ENCODE results near the gene GUCY2D.
"Not testable (repeated sequence)": the region's sequence is repeated elsewhere in the genome, so short reads cannot be mapped to it uniquely, and the experiment has no call there.

Gene GUCY2D

GRCh38 chr17:8001976-8002720, at the start of gene GUCY2D:
GUCY2D (plus strand) TSS chr17:8002615; CDS start chr17:8003048, 433 bp downstream.
- no peak for DNase-seq

GRCh38 chr17:7953266-7953665, 49.1 kb upstream of the GUCY2D start:
- not testable (repeated sequence) for DNase-seq

- DNase-seq: no peak
Measured at GRCh38 chr17:7955414-7956227, 46.8 kb upstream of the GUCY2D start.

- DNase-seq: no peak
Measured at GRCh38 chr17:7956228-7956965, 46.0 kb upstream of the GUCY2D start.

GRCh38 chr17:7959503-7960253, 42.7 kb upstream of the GUCY2D start:
- DNase-seq: no peak

- no peak for DNase-seq
Measured at GRCh38 chr17:7961421-7961820, 41.0 kb upstream of the GUCY2D start.

GRCh38 chr17:7967751-7968150, 34.7 kb upstream of the GUCY2D start:
- no peak for DNase-seq

GRCh38 chr17:7969433-7969832, 33.0 kb upstream of the GUCY2D start:
- DNase-seq: no peak

- no peak for DNase-seq
Measured at GRCh38 chr17:7971651-7972050, 30.8 kb upstream of the GUCY2D start.

- DNase-seq: no peak
Measured at GRCh38 chr17:7972131-7972785, 30.2 kb upstream of the GUCY2D start.

GRCh38 chr17:7974638-7975131, 27.7 kb upstream of the GUCY2D start:
- DNase-seq: no peak

- DNase-seq: no peak
Measured at GRCh38 chr17:7977039-7977438, 25.4 kb upstream of the GUCY2D start.

GRCh38 chr17:7977805-7978204, 24.6 kb upstream of the GUCY2D start:
- no peak for DNase-seq

GRCh38 chr17:7982173-7982572, 20.2 kb upstream of the GUCY2D start:
- no peak for DNase-seq

- DNase-seq: no peak
Measured at GRCh38 chr17:7982666-7983065, 19.7 kb upstream of the GUCY2D start.

GRCh38 chr17:7984904-7985303, 17.5 kb upstream of the GUCY2D start:
- no peak for DNase-seq

GRCh38 chr17:7987112-7987893, 15.1 kb upstream of the GUCY2D start:
- DNase-seq: no peak

GRCh38 chr17:7988750-7989178, 13.7 kb upstream of the GUCY2D start:
- DNase-seq: no peak

GRCh38 chr17:7989781-7990655, 12.4 kb upstream of the GUCY2D start:
- peak; percentile 87 for DNase-seq

- no peak for DNase-seq
Measured at GRCh38 chr17:7992516-7992915, 9.9 kb upstream of the GUCY2D start.
